H1 (cell line): ENCODE data around the gene ABCA6. TPM values are rescaled to one million over a fixed set of nuclear protein-coding genes. Genes with fewer than 3 reads are reported as not detected.

Experiments
- CTCF ChIA-PET: fragments of 300-600 bp; sonication (Branson Sonifier 250); formaldehyde crosslinking; loops from one replicate; lab custom pipeline; 2021; ENCODE audit not compliant: partially characterized antibody; lab: Charles Lee
- POLR2A ChIA-PET: fragments of 300-600 bp; sonication (Branson Sonifier 250); formaldehyde crosslinking; loops from one replicate; lab custom pipeline; 2021; ENCODE audit warnings: inconsistent platforms; ENCODE audit not compliant: partially characterized antibody; lab: Charles Lee
- DNase-seq, 2 experiments: peaks; one replicate each; pipeline versions ENCODE4 v3.0.0 to v3.0.0-alpha.2; 2010 to 2022; ENCODE audit warnings: low spot score in 2 of 2, low read depth in 1 of 2, mixed read lengths in 1 of 2
- FAIRE-seq: peaks from 2 replicates; lab custom pipeline; 2011; peaks lifted over from hg19 to GRCh38; lab: Jason Lieb, UNC
- H2AFZ ChIP-seq: 2 replicates; pipeline ENCODE4 v1.8.1; 2012; ENCODE audit warnings: low read length, inconsistent platforms
- H2AK5ac ChIP-seq: 2 replicates; pipeline ENCODE4 v1.6.1; 2013; ENCODE audit warnings: low read depth, low read length
- H2BK120ac ChIP-seq: replicated peaks from 2 replicates; pipeline ENCODE3; 2013; ENCODE audit warnings: low read depth, low read length, inconsistent platforms
- H2BK12ac ChIP-seq: 2 replicates; pipeline ENCODE4 v1.6.1; 2013; ENCODE audit warnings: low read depth, low read length
- H2BK15ac ChIP-seq: 2 replicates; pipeline ENCODE4 v1.6.1; 2013; ENCODE audit warnings: low read length
- H2BK20ac ChIP-seq: 2 replicates; pipeline ENCODE4 v1.6.1; 2013; ENCODE audit warnings: low read length
- H2BK5ac ChIP-seq: 2 replicates; pipeline ENCODE4 v1.6.1; 2013; ENCODE audit warnings: low read depth, low read length
- H3K14ac ChIP-seq: 2 replicates; pipeline ENCODE4 v1.6.1; 2013; ENCODE audit warnings: inconsistent platforms; ENCODE audit not compliant: insufficient read length
- H3K18ac ChIP-seq: 2 replicates; pipeline ENCODE4 v1.6.1; 2013; ENCODE audit warnings: low read length; ENCODE audit errors: extremely low read depth
- H3K23ac ChIP-seq: 2 replicates; pipeline ENCODE4 v1.6.1; 2013; ENCODE audit warnings: inconsistent platforms; ENCODE audit not compliant: insufficient read length
- H3K23me2 ChIP-seq: 2 replicates; pipeline ENCODE4 v1.6.1; 2013; ENCODE audit warnings: low read depth, low read length
- H3K27ac ChIP-seq: 2 replicates; pipeline ENCODE4 v1.6.1; 2011; ENCODE audit warnings: low read depth, low read length, inconsistent platforms
- H3K27me3 ChIP-seq, 4 experiments: replicated peaks in 1 of 4; 1 replicate in 1 of 4; 2 replicates in 3 of 4; pipeline versions ENCODE4 v1.6.1 to v1.8.1; 2011 to 2013; ENCODE audit warnings: low read length in 3 of 4, mild to moderate bottlenecking in 3 of 4, inconsistent platforms in 2 of 4, mixed read lengths in 2 of 4, moderate library complexity in 1 of 4; ENCODE audit not compliant: control insufficient read depth in 3 of 4, insufficient read depth in 3 of 4; ENCODE audit errors: extremely low read depth in 1 of 4
- H3K36me3 ChIP-seq, 4 experiments: 2 replicates each; pipeline versions ENCODE4 v1.6.1 to v1.8.1; 2011 to 2013; ENCODE audit warnings: mild to moderate bottlenecking in 4 of 4, low read length in 3 of 4, moderate library complexity in 2 of 4, control low read depth in 1 of 4, inconsistent platforms in 1 of 4; ENCODE audit not compliant: insufficient read depth in 4 of 4, control insufficient read depth in 2 of 4
- H3K4ac ChIP-seq: replicated peaks from 2 replicates; pipeline ENCODE3; 2013; ENCODE audit warnings: low read length, low read depth, mixed read lengths, inconsistent platforms; ENCODE audit not compliant: insufficient read length
- H3K4me1 ChIP-seq, 4 experiments: replicated peaks in 1 of 4; 1 replicate in 1 of 4; 2 replicates in 3 of 4; pipeline versions ENCODE4 v1.6.1 to v1.8.1; 2011 to 2013; ENCODE audit warnings: low read length in 3 of 4, inconsistent platforms in 2 of 4, mixed read lengths in 1 of 4; ENCODE audit not compliant: insufficient read depth in 4 of 4, control insufficient read depth in 3 of 4
- H3K4me2 ChIP-seq, 2 experiments: 2 replicates each; pipeline versions ENCODE4 v1.6.1 to v1.8.1; 2011 to 2013; ENCODE audit warnings: low read depth in 2 of 2, low read length in 2 of 2, control low read depth in 1 of 2, inconsistent platforms in 1 of 2, mild to moderate bottlenecking in 1 of 2; ENCODE audit not compliant: insufficient read depth in 1 of 2
- H3K4me3 ChIP-seq, 4 experiments: fragments of 200-600, 300-600 bp in 1 of 4; sonication (generic), shearing (Covaris generic), sonication (Bioruptor Twin) in 1 of 4; 2 replicates each; pipeline versions ENCODE4 v1.5.1 to v1.8.1; 2011 to 2016; ENCODE audit warnings: low read length in 4 of 4, low read depth in 3 of 4, control low read depth in 2 of 4, inconsistent platforms in 2 of 4, mild to moderate bottlenecking in 2 of 4, mixed read lengths in 1 of 4, moderate library complexity in 1 of 4; ENCODE audit not compliant: insufficient read depth in 2 of 4; ENCODE audit errors: extremely low read depth in 1 of 4
- H3K56ac ChIP-seq: replicated peaks from 2 replicates; pipeline ENCODE3; 2013; ENCODE audit warnings: low read depth, mild to moderate bottlenecking, mixed read lengths, low read length, inconsistent platforms; ENCODE audit not compliant: insufficient read length
- H3K79me1 ChIP-seq: 2 replicates; pipeline ENCODE4 v1.6.1; 2013; ENCODE audit warnings: low read depth, low read length, control low read depth
- H3K79me2 ChIP-seq, 2 experiments: 2 replicates each; pipeline versions ENCODE4 v1.6.1 to v1.8.1; 2012 to 2013; ENCODE audit warnings: low read length in 2 of 2, mild to moderate bottlenecking in 2 of 2, inconsistent platforms in 1 of 2; ENCODE audit not compliant: insufficient read depth in 2 of 2, control insufficient read depth in 1 of 2
- H3K9ac ChIP-seq, 4 experiments: replicated peaks in 1 of 4; 1 replicate in 1 of 4; 2 replicates in 3 of 4; pipeline versions ENCODE4 v1.6.1 to v1.8.1; 2011 to 2013; ENCODE audit warnings: low read depth in 3 of 4, low read length in 3 of 4, control low read depth in 2 of 4, mild to moderate bottlenecking in 2 of 4, moderate library complexity in 2 of 4, inconsistent platforms in 1 of 4; ENCODE audit errors: extremely low read depth in 1 of 4
- H3K9me3 ChIP-seq, 2 experiments: 2 replicates each; pipeline versions ENCODE4 v1.6.1 to v1.8.1; 2012 to 2013; ENCODE audit warnings: mild to moderate bottlenecking in 2 of 2, moderate library complexity in 2 of 2, control low read depth in 1 of 2, inconsistent platforms in 1 of 2, low read depth in 1 of 2, low read length in 1 of 2, mixed read lengths in 1 of 2; ENCODE audit not compliant: insufficient read depth in 2 of 2
- H4K20me1 ChIP-seq, 2 experiments: replicated peaks in 1 of 2; 2 replicates each; pipeline versions ENCODE3 to v1.8.1; 2011 to 2013; ENCODE audit warnings: inconsistent platforms in 2 of 2, low read length in 2 of 2, mild to moderate bottlenecking in 1 of 2; ENCODE audit not compliant: insufficient read depth in 2 of 2, control insufficient read depth in 1 of 2
- H4K5ac ChIP-seq: 2 replicates; pipeline ENCODE4 v1.6.1; 2013; ENCODE audit warnings: low read length, low read depth, mixed read lengths, inconsistent platforms; ENCODE audit not compliant: insufficient read length
- H4K8ac ChIP-seq: 2 replicates; pipeline ENCODE4 v1.8.0; 2013; ENCODE audit warnings: mild to moderate bottlenecking, moderate library complexity, low read length, inconsistent platforms; ENCODE audit not compliant: insufficient read depth; ENCODE audit errors: extremely low read depth
- H4K91ac ChIP-seq: replicated peaks from 2 replicates; pipeline ENCODE3; 2013; ENCODE audit warnings: low read length, mixed read lengths, inconsistent platforms; ENCODE audit not compliant: insufficient read length
- CBX8 ChIP-seq: fragments of 300-800, 300-1000 bp; sonication (generic); IDR thresholded peaks from 2 replicates; pipeline ENCODE4 v1.7.1; 2016; ENCODE audit warnings: low read depth, low read length, borderline replicate concordance
- HDAC2 ChIP-seq, 2 experiments: fragments of 300-600 bp in 1 of 2; sonication (generic) in 1 of 2; IDR thresholded peaks; 2 replicates each; pipeline ENCODE4 v1.6.1; 2011 to 2012; ENCODE audit warnings: low read depth in 2 of 2, low read length in 2 of 2, mild to moderate bottlenecking in 2 of 2, moderate library complexity in 2 of 2, borderline replicate concordance in 1 of 2, inconsistent platforms in 1 of 2
- HDAC6 ChIP-seq: IDR thresholded peaks from one replicate; pipeline ENCODE4 v1.7.1; 2012; ENCODE audit warnings: low read depth, mild to moderate bottlenecking, inconsistent platforms, low read length, moderate library complexity
- KDM5A ChIP-seq: fragments of 200-600 bp; IDR thresholded peaks from 2 replicates; pipeline ENCODE4 v1.7.1; 2012; ENCODE audit warnings: mild to moderate bottlenecking, low read length, inconsistent platforms, mixed read lengths
- MAFK ChIP-seq: IDR thresholded peaks from 2 replicates; pipeline ENCODE4 v1.6.1; 2012; ENCODE audit warnings: low read depth, mild to moderate bottlenecking, improper control_type of control experiment, low read length
- RXRA ChIP-seq: IDR thresholded peaks from 2 replicates; pipeline ENCODE4 v1.6.1; 2011; ENCODE audit warnings: low read depth, mild to moderate bottlenecking, low read length, moderate library complexity; ENCODE audit not compliant: insufficient read depth
- SP1 ChIP-seq: IDR thresholded peaks from 2 replicates; pipeline ENCODE4 v1.6.1; 2011; ENCODE audit warnings: low read depth, low read length
- SP2 ChIP-seq: IDR thresholded peaks from 2 replicates; pipeline ENCODE4 v1.6.1; 2012; ENCODE audit warnings: mild to moderate bottlenecking, low read length, inconsistent platforms
- SUZ12 ChIP-seq: fragments of 200-600 bp; sonication (generic); IDR thresholded peaks from 2 replicates; pipeline ENCODE4 v1.6.1; 2012; ENCODE audit warnings: mild to moderate bottlenecking, inconsistent platforms, low read length, moderate library complexity, mixed read lengths
- TAF7 ChIP-seq: optimal IDR thresholded peaks from 2 replicates; pipeline ENCODE3; 2011; ENCODE audit warnings: low read depth, mild to moderate bottlenecking, inconsistent platforms, low read length, moderate library complexity, borderline replicate concordance
- ZNF274 ChIP-seq: IDR thresholded peaks from 2 replicates; pipeline ENCODE4 v1.7.0; 2012; ENCODE audit warnings: low read length, borderline replicate concordance; ENCODE audit errors: extremely low read depth
- WGBS, 2 experiments: shearing (Covaris generic) in 1 of 2; methylation state at CpG; one replicate each; pipeline versions ENCODE4 v1.1.6 to v1.1.7; 2013 to 2015; ENCODE audit warnings: low lambda C conversion rate in 2 of 2, mixed read lengths in 2 of 2, inconsistent platforms in 1 of 2, low coverage in 1 of 2, missing lambda C conversion rate in 1 of 2; ENCODE audit not compliant: insufficient replicate concordance in 2 of 2, insufficient coverage in 1 of 2, insufficient read length in 1 of 2; ENCODE audit errors: extremely low coverage in 1 of 2, missing lambda C conversion rate in 1 of 2; 5-methylcytosine and 5-hydroxymethylcytosine counted together
- polyA plus RNA-seq, 7 experiments: library from polyadenylated mRNA; depleted of rRNA in 3 of 7; stranded (reverse) in 5 of 7; unstranded in 2 of 7; fragments of >200 nt in 5 of 7; fragments of 200-250 nt in 2 of 7; gene quantifications; 1 replicate in 5 of 7; 2 replicates in 1 of 7; 4 replicates in 1 of 7; pipeline versions ENCODE4 v1.2.1 to v1.2.3, GENCODE V29; 2011 to 2013; ENCODE audit warnings: missing spikeins in 2 of 7, mixed read lengths in 2 of 7
- total RNA-seq: library from RNA; stranded (reverse); fragmentation: NEBNext Ultra II Directional; extraction: Animal tissue kit (Norgen Biotek cat#: 25700); gene quantifications from 2 replicates; pipeline ENCODE4 v1.2.1, GENCODE V29; 2021

The ABCA6 gene
- total and polyA plus RNA-seq, 2 of the 8 experiments (the other 6 are each of a cell fraction or from before 2014, with no cell fraction given) = not detected

DNA sequence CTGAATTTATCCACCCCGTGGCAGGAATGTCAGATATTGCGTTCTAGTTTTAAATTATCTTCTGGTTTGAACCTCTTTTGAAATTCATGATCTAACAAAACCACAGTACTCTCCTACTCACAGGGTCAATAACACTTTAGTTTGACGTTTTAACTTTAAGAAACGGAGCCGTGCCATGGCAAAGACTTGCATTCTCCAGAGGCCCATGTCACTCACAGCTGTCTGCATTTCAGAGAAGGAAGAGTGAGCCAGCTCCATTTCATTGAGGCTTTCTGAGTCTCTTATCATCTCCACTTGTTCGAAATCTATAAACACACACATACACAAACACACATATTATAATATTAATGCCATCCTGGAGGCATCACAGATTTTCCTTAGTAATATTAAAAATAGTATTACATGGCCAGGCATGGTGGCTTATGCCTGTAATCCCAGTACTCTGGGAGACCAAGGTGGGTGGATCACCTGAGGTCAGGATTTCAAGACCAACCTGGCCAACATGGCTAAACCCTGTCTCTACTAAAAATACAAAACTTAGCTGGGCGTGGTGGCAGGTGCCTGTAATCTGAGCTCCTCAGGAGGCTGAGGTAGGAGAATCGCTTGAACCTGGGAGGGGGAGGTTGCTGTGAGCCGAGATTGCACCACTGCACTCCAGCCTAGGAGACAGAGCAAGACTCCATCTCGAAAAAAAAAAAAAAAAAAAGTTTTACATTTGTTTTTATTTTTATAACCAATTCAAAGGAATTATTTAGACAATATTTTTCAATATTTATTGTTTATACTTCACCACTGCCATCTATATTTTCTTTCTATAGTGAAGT is 35.6 kb downstream of the ABCA6 start:
- Histone ChIP-seq H3K56ac (peak overlapping the region; percentile 64), H3K4ac (no peak overlapping the region), H3K23me2 (no peaks in the 10 kb centered on the region; the same call in 1 of the 2 replicates), H3K27ac (no peak overlapping the region)
- no peak for TF ChIP-seq SP2
- TF ChIP-seq ZNF274 = no peak
- TF ChIP-seq MAFK = no peak
- TF ChIP-seq CBX8 = no peak
- TF ChIP-seq KDM5A = no peak
- TF ChIP-seq HDAC2 (IDR thresholded peaks at IDR 0.05; ENCODE audit: borderline replicate concordance in 1 of 2, low read depth in 2 of 2, low read length in 2 of 2) = no peak
- no peak for TF ChIP-seq RXRA
- TF ChIP-seq HDAC6 = no peak
- TF ChIP-seq TAF7 = no peak
- no peak for TF ChIP-seq SP1
- no peak for TF ChIP-seq SUZ12
- TF ChIP-seq, all 59 proteins: peak for 0
- Histone ChIP-seq H3K18ac (no peak overlapping the region), H3K4me1 (no peaks in the 10 kb centered on the region), H3K79me2 (no peaks in the 10 kb centered on the region), H4K5ac (no peak overlapping the region), H2BK12ac (no peak overlapping the region), H3K14ac (no peak overlapping the region), H3K9ac (no peak overlapping the region), H4K8ac (no peak overlapping the region), H3K4me2 (no peak overlapping the region), H3K23ac (no peak overlapping the region), H3K27me3 (no peaks in the 10 kb centered on the region), H3K79me1 (no peaks in the 10 kb centered on the region), H3K9me3 (no peaks in the 10 kb centered on the region), H2BK120ac (no peak overlapping the region), H2AK5ac (no peak overlapping the region), H3K4me3 (no peak overlapping the region), H2BK15ac (no peak overlapping the region), H3K36me3 (no peaks in the 10 kb centered on the region), H2BK5ac (no peak overlapping the region), H2BK20ac (no peak overlapping the region), H4K20me1 (no peaks in the 10 kb centered on the region), H2AFZ (no peak overlapping the region), H4K91ac (no peak overlapping the region)
- no peak for DNase-seq
- FAIRE-seq = no peak
- 90 to 100% methylated on average over 1 to 9 of the region's 10 CpGs for WGBS, 2 experiments
- CTCF ChIA-PET = interaction anchor here (1.0 to 1.2 kb wide), 2 partner anchors 16 to 21 kb away, joined by 3 read pairs; no protein-coding TSS in a partner anchor
- POLR2A ChIA-PET = no interaction called here
